Thoracic aorta (tissue), 2 donors: ENCODE data around the gene CNGB1. TPM values are rescaled to one million over a fixed set of nuclear protein-coding genes. Genes with fewer than 3 reads are reported as not detected.

Source experiments
- ATAC-seq: fragments of 150-250 bp; one replicate; pipeline ENCODE4 v1.8.0; 2017; ENCODE audit warnings: low read depth; ENCODE audit not compliant: insufficient number of reproducible peaks, low FRiP score
- DNase-seq: peaks from one replicate; pipeline ENCODE4 v3.0.0-alpha.2; 2020; ENCODE audit warnings: low spot score
- H3K27ac ChIP-seq, 2 donors: fragments of 200-600 bp; sonication (generic); 1 replicate in 1 of 2; 2 replicates in 1 of 2; pipeline ENCODE4 v1.5.1; 2016; ENCODE audit warnings: mild to moderate bottlenecking in 2 of 2, moderate library complexity in 2 of 2
- H3K27me3 ChIP-seq: fragments of 200-600 bp; sonication (generic); replicated peaks from 2 replicates; pipeline ENCODE4 v1.6.0; 2016; ENCODE audit warnings: mild to moderate bottlenecking; ENCODE audit not compliant: insufficient read depth
- H3K36me3 ChIP-seq: fragments of 200-600 bp; sonication (generic); one replicate; pipeline ENCODE4 v1.5.1; 2016
- H3K4me1 ChIP-seq, 2 donors: fragments of 200-600 bp; sonication (generic); 1 replicate in 1 of 2; 2 replicates in 1 of 2; pipeline versions ENCODE4 v1.5.1 to v1.6.0; 2016; ENCODE audit warnings: low read depth in 2 of 2, mild to moderate bottlenecking in 1 of 2; ENCODE audit not compliant: control insufficient read depth in 1 of 2
- H3K4me3 ChIP-seq: fragments of 200-600 bp; sonication (generic); 2 replicates; pipeline ENCODE4 v1.5.1; 2016; ENCODE audit warnings: mild to moderate bottlenecking
- H3K9me3 ChIP-seq: fragments of 200-600 bp; sonication (generic); 2 replicates; pipeline ENCODE4 v1.5.1; 2016
- total RNA-seq, 2 donors: library from RNA; depleted of rRNA; stranded (reverse); fragments of >200 nt; gene quantifications; one replicate each; pipeline versions ENCODE4 v1.1.0 to v1.2.3, GENCODE V29; 2016
- TF ChIP-seq, protein P1 (sequence below): fragments of 200-600 bp; sonication (generic); IDR thresholded peaks from one replicate; pipeline ENCODE4 v1.5.1; 2019; ENCODE audit warnings: antibody characterized with exemption

The CNGB1 gene
- total RNA-seq, 2 donors from 2014 or later = not detected

DNA sequence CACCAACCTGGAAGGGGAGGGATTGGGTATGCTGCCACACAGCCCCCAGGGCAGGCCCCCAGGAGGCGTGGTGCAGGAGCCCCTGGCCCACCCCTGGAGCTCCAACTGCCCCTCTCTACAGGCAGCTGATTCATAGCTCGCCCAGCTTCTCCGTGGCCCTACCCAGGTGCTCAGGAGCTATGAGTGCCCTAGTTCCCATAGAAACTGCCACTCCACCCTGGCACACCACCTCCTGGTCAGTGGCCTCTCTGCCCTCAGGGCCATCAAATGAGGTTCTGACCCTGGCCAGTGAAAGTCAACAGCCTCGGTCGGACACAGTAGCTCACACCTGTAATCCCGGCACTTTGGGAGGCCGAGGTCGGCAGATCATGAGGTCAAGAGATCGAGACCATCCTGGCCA, 18.0 kb downstream of the CNGB1 start:
- no peaks in the 10 kb centered on the region for H3K36me3 ChIP-seq
- no peak overlapping the region for H3K4me3 ChIP-seq
- H3K9me3 ChIP-seq = no peaks in the 10 kb centered on the region
- no peak for ATAC-seq
- H3K27ac ChIP-seq = no peak overlapping the region
- TF ChIP-seq, protein P1, sequence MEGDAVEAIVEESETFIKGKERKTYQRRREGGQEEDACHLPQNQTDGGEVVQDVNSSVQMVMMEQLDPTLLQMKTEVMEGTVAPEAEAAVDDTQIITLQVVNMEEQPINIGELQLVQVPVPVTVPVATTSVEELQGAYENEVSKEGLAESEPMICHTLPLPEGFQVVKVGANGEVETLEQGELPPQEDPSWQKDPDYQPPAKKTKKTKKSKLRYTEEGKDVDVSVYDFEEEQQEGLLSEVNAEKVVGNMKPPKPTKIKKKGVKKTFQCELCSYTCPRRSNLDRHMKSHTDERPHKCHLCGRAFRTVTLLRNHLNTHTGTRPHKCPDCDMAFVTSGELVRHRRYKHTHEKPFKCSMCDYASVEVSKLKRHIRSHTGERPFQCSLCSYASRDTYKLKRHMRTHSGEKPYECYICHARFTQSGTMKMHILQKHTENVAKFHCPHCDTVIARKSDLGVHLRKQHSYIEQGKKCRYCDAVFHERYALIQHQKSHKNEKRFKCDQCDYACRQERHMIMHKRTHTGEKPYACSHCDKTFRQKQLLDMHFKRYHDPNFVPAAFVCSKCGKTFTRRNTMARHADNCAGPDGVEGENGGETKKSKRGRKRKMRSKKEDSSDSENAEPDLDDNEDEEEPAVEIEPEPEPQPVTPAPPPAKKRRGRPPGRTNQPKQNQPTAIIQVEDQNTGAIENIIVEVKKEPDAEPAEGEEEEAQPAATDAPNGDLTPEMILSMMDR = no peak
- H3K4me1 ChIP-seq = no peaks in the 10 kb centered on the region
- H3K27me3 ChIP-seq = no peaks in the 10 kb centered on the region
- no peak for DNase-seq

DNA sequence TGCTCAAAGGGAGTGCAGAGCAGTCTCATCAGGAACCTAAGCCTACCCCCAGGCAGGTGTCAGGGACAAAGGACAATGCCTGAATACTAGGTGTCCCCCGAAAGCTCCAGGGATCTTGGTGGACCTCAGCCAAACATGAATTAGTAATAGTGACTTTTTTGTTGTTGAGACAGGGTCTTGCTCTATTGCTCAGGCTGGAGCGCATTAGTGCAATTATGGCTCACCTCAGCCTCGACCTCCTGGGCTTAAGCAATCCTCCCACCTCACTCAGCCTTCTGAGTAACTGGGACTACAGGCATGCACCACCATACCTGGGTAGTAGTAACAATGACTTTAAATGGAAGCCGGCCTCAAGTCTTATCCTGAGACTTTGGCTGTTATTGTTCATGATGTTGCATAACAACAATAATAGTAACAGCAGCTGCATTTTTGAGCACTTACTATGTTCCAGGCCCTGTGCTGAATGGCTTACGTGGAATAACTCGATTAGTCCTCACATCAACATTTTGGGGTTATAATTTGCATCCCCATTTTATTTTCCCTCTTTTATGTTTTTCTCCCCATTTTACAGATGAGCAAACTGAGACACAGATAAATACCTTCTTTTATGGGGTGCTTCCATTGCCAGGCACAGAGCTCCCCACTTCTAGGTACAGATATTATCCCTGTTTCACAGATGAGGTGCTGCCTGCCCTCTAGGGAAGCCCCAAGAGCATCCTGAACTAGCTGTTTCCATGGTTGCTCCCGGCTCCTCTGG, 19.5 kb downstream of the CNGB1 start:
- Histone ChIP-seq H3K27me3 (no peaks in the 10 kb centered on the region), H3K4me3 (no peak overlapping the region), H3K9me3 (no peaks in the 10 kb centered on the region), H3K4me1 (no peaks in the 10 kb centered on the region), H3K27ac (no peak overlapping the region), H3K36me3 (no peaks in the 10 kb centered on the region)
- ATAC-seq = no peak
- DNase-seq = no peak
- TF ChIP-seq, protein P1 = no peak

DNA sequence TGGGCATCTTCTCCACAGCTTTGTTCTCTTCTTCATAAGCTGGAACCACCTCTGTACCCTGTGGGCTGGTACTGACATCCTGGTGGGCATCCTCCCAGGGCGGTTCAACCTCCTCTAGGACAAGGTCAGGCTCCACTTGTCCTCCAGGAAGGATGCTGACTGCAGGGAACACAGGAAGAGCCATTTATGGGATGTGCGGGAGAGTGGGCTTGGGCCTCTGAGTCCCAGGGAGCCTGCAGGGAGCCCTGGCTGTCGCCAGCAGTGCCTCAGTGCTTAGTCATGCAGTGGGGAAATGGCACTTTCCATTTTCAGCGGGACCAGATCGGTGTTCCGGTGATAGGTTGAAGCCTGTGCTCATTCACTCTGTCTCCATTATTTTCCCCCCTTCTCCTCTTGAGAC, 20.5 kb downstream of the CNGB1 start:
- ATAC-seq (no peak), DNase-seq (no peak)
- Histone ChIP-seq H3K36me3 (no peaks in the 10 kb centered on the region), H3K27ac (no peak overlapping the region), H3K4me3 (no peak overlapping the region), H3K4me1 (no peaks in the 10 kb centered on the region), H3K27me3 (no peaks in the 10 kb centered on the region), H3K9me3 (no peaks in the 10 kb centered on the region)
- TF ChIP-seq, protein P1 = no peak

DNA sequence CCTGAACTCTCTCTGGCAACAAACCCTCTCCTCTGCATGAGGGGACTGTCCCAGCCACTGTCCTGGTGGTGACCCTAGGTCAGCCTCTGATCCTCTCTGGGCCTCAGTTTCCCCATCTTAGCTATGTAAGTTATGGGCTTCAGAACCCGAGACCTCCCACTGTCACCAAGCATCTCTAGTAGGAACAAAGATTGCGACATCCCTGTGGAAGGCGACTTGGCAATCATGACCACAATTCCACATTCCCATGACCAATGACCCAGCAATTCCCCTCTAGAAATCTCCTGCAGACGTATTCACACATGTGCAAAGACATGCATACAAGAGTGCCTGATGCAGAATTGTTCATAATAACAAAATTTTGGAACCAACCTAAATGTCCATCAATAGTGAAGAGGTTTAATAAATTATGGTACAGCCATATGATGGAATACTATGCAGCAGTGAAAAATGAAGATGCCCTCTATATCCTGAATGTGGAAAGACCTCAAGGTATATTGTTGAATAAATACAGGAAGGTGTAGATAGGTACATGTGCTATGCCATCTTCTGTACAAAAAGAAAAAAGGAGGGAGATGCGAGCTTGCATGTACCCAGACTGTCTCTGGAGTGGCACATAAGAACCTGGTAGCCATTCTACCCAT, 21.2 kb downstream of the CNGB1 start:
- Histone ChIP-seq H3K27me3 (no peaks in the 10 kb centered on the region), H3K36me3 (no peaks in the 10 kb centered on the region), H3K4me1 (no peaks in the 10 kb centered on the region), H3K4me3 (no peak overlapping the region), H3K27ac (no peak overlapping the region), H3K9me3 (no peaks in the 10 kb centered on the region)
- DNase-seq (no peak), ATAC-seq (no peak)
- TF ChIP-seq, protein P1 = no peak

DNA sequence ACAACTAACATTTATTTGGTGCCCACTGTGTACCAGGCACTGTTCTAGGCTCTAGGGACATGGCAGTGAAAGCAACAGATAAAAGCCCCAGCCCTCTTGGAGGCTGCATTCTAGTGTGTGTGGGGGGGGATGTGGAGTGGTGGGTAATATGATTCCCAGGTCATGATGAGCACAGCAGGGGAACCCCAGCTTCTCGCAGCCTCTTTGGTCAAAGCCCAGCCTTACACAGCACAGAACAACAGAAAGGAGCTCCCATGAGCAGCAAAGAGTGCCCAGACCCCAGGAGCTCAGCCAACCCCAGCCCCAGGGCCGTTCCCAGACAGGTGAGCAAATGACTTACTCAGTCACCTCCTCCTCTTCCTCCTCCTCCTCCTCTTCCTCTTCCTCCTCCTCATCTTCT, 21.9 kb downstream of the CNGB1 start:
- Histone ChIP-seq H3K36me3 (no peaks in the 10 kb centered on the region), H3K9me3 (no peaks in the 10 kb centered on the region), H3K27me3 (no peaks in the 10 kb centered on the region), H3K4me3 (no peak overlapping the region), H3K4me1 (no peaks in the 10 kb centered on the region), H3K27ac (no peak overlapping the region)
- no peak for ATAC-seq
- no peak for DNase-seq
- TF ChIP-seq, protein P1 = no peak
